ENCODE data around the gene SLX4IP. TPM values are rescaled to one million over a fixed set of nuclear protein-coding genes. Genes with fewer than 3 reads are reported as not detected.

SLX4IP gene
- total and polyA plus RNA-seq, 2 of the 13 experiments (the other 11 are each of a cell fraction or from before 2014, with no cell fraction given): 3.6 to 7.3 TPM

DNA sequence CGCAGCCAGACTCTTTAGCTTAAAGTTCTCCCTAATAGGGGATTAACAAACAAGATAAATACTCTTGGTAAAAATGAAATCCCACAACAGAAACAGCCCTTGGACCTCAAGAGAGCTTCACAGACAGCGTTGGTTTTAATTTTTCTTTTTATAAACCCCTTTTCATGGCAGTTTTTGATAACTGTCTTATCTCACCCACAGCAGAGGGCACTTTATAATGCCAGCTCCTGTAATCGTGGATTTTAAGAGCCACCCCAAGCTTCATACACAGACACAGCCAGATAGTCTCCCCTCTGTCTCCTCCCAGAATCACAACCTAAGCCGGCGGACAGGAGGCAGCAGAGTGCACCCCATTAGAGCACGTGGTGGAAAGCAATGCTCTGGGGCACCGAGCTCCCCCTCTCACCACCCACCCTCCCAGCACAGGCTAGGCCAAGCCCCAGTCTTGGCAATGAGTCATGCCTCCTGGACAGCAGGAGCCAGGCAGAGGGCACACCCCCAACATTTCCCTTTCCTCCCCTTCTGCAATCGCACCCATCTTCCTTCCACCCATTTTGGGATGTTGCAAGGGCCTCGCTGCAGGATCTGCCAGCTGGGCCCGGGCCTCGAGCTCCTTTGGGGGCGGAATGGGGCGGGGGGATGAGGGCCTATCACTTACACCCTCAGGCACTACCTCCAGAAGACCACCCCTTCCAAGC lies 236.3 kb downstream of the SLX4IP start (continued):
- TF ChIP-seq, protein P1, sequence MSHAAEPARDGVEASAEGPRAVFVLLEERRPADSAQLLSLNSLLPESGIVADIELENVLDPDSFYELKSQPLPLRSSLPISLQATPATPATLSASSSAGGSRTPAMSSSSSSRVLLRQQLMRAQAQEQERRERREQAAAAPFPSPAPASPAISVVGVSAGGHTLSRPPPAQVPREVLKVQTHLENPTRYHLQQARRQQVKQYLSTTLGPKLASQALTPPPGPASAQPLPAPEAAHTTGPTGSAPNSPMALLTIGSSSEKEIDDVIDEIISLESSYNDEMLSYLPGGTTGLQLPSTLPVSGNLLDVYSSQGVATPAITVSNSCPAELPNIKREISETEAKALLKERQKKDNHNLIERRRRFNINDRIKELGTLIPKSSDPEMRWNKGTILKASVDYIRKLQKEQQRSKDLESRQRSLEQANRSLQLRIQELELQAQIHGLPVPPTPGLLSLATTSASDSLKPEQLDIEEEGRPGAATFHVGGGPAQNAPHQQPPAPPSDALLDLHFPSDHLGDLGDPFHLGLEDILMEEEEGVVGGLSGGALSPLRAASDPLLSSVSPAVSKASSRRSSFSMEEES (CRISPR knock-in tag; IDR thresholded peaks at IDR 0.05): peak; percentile 93
- TF ChIP-seq EED (CRISPR knock-in tag; IDR thresholded peaks at IDR 0.05): no peak
- peak; percentile 66; the same call in 1 of the 2 replicates for TF ChIP-seq BHLHE40 (IDR thresholded peaks at IDR 0.05; ENCODE audit: low read length)
- TF ChIP-seq EEA1 (CRISPR knock-in tag; IDR thresholded peaks at IDR 0.05; ENCODE audit: borderline replicate concordance): 0 out of 2 replicates have a peak, but pooled peaks have one; percentile 32
- TF ChIP-seq ZSCAN9 (CRISPR knock-in tag; IDR thresholded peaks at IDR 0.05; ENCODE audit: borderline replicate concordance): peak; percentile 51; the same call in 1 of the 2 replicates
- no peak for TF ChIP-seq KDM2A (CRISPR knock-in tag; IDR thresholded peaks at IDR 0.05; ENCODE audit: borderline replicate concordance, low read depth)
- TF ChIP-seq, protein P2, sequence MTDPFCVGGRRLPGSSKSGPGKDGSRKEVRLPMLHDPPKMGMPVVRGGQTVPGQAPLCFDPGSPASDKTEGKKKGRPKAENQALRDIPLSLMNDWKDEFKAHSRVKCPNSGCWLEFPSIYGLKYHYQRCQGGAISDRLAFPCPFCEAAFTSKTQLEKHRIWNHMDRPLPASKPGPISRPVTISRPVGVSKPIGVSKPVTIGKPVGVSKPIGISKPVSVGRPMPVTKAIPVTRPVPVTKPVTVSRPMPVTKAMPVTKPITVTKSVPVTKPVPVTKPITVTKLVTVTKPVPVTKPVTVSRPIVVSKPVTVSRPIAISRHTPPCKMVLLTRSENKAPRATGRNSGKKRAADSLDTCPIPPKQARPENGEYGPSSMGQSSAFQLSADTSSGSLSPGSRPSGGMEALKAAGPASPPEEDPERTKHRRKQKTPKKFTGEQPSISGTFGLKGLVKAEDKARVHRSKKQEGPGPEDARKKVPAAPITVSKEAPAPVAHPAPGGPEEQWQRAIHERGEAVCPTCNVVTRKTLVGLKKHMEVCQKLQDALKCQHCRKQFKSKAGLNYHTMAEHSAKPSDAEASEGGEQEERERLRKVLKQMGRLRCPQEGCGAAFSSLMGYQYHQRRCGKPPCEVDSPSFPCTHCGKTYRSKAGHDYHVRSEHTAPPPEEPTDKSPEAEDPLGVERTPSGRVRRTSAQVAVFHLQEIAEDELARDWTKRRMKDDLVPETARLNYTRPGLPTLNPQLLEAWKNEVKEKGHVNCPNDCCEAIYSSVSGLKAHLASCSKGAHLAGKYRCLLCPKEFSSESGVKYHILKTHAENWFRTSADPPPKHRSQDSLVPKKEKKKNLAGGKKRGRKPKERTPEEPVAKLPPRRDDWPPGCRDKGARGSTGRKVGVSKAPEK (CRISPR knock-in tag; IDR thresholded peaks at IDR 0.05; ENCODE audit: borderline replicate concordance): no peak; the same call in 1 of the 2 replicates
- TF ChIP-seq ZNF598 (CRISPR knock-in tag; IDR thresholded peaks at IDR 0.05; ENCODE audit: borderline replicate concordance): no peak
- 0 out of 4 replicates have a peak, but pooled peaks of 1 of the 2 experiments have one; percentile 19 for TF ChIP-seq NR2F1 (CRISPR knock-in tag; IDR thresholded peaks at IDR 0.05)
- TF ChIP-seq ZNF670 (CRISPR knock-in tag; IDR thresholded peaks at IDR 0.05; ENCODE audit: borderline replicate concordance): 0 out of 2 replicates have a peak, but pooled peaks have one; percentile 50
- TF ChIP-seq, protein P3, sequence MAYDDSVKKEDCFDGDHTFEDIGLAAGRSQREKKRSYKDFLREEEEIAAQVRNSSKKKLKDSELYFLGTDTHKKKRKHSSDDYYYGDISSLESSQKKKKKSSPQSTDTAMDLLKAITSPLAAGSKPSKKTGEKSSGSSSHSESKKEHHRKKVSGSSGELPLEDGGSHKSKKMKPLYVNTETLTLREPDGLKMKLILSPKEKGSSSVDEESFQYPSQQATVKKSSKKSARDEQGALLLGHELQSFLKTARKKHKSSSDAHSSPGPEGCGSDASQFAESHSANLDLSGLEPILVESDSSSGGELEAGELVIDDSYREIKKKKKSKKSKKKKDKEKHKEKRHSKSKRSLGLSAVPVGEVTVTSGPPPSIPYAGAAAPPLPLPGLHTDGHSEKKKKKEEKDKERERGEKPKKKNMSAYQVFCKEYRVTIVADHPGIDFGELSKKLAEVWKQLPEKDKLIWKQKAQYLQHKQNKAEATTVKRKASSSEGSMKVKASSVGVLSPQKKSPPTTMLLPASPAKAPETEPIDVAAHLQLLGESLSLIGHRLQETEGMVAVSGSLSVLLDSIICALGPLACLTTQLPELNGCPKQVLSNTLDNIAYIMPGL (CRISPR knock-in tag; IDR thresholded peaks at IDR 0.05; ENCODE audit: borderline replicate concordance in 1 of 2, low read depth in 1 of 2): peak; percentile 67 to 76; a peak in 3 of 4 replicates
- TF ChIP-seq KDM5A (IDR thresholded peaks at IDR 0.05; ENCODE audit: borderline replicate concordance, low read length): no peak; the same call in 1 of the 2 replicates
- TF ChIP-seq, protein P4, sequence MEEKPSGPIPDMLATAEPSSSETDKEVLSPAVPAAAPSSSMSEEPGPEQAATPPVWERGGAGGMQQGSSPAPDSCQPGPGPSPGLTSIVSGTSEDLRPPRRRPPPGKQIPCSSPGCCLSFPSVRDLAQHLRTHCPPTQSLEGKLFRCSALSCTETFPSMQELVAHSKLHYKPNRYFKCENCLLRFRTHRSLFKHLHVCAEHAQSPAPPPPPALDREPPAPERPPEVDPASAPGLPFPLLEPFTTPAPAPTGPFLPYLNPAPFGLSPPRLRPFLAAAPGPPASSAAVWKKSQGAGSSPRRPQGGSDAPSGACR (CRISPR knock-in tag; IDR thresholded peaks at IDR 0.05): peak; percentile 74; the same call in 1 of the 2 replicates
- no peak for TF ChIP-seq KDM1A (CRISPR knock-in tag; IDR thresholded peaks at IDR 0.05)
- no peak for TF ChIP-seq ZNF768 (CRISPR knock-in tag; IDR thresholded peaks at IDR 0.05)
- TF ChIP-seq ZNF777 (CRISPR knock-in tag; IDR thresholded peaks at IDR 0.05): no peak
- TF ChIP-seq HNRNPL (IDR thresholded peaks at IDR 0.05; ENCODE audit: low read depth, low read length): peak; percentile 89
- TF ChIP-seq ZNF484 (CRISPR knock-in tag; IDR thresholded peaks at IDR 0.05; ENCODE audit: borderline replicate concordance, low read depth): no peak
- TF ChIP-seq ZNF713 (CRISPR knock-in tag; IDR thresholded peaks at IDR 0.05): 0 out of 2 replicates have a peak, but pooled peaks have one; percentile 60
- no peak for TF ChIP-seq ZNF44 (CRISPR knock-in tag; IDR thresholded peaks at IDR 0.05)
- no peak for TF ChIP-seq ZNF550 (CRISPR knock-in tag; IDR thresholded peaks at IDR 0.05; ENCODE audit: borderline replicate concordance)
- TF ChIP-seq ZNF501 (CRISPR knock-in tag; IDR thresholded peaks at IDR 0.05): no peak; the same call in 1 of the 2 replicates
